HT1080 (cell line): ENCODE results near the gene HSPG2. TPM values are rescaled to one million over a fixed set of nuclear protein-coding genes. Genes with fewer than 3 reads are reported as not detected.

Experiments
- DNase-seq: peaks from one replicate; pipeline ENCODE4 v3.0.0-alpha.2; 2015; ENCODE audit warnings: low read depth
- total RNA-seq: library from RNA; depleted of rRNA; stranded (reverse); fragments of >200 nt; shearing (Covaris generic); gene quantifications from 2 replicates; pipeline ENCODE4 v1.2.3, GENCODE V29; 2014

HSPG2 gene
- total RNA-seq, 1 experiment from 2014 or later = 2.5 TPM

DNA sequence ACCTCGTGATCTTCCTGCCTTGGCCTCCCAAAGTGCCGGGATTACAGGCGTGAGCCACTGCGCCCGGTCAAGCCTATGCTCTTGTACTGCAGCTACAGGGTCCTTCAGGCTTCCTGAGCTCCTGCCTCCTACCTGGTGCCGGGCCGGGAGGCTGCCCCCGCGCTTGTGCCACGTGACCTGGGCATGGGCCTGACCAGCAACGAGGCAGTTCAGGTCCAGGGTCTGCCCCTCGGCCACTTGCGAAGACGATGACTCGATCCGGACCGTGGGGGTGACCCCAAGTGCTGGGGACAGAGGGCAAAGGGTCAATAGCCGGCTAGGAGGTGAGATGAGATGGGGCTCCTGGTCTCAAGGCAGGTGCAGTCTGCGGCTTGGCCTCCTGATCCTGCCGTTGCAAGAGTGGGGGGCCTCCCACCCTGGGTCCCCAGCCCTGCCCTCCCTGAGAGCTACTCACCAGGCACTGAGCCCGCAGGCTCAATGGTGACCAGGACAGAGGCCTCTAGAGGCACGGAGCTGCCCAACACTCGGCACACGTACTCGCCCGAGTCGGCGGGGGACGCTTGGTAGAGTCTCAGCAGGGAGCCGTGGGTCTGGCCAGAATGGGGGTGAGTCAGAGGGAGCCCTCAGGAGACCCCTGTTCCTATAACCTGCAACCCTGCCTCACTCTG is 87.1 kb downstream of the HSPG2 start:
- DNase-seq = no peak

- DNase-seq = no peak
These were observed 88.5 kb downstream of the HSPG2 start for GRCh38 chr1:21848524-21849174.

DNA sequence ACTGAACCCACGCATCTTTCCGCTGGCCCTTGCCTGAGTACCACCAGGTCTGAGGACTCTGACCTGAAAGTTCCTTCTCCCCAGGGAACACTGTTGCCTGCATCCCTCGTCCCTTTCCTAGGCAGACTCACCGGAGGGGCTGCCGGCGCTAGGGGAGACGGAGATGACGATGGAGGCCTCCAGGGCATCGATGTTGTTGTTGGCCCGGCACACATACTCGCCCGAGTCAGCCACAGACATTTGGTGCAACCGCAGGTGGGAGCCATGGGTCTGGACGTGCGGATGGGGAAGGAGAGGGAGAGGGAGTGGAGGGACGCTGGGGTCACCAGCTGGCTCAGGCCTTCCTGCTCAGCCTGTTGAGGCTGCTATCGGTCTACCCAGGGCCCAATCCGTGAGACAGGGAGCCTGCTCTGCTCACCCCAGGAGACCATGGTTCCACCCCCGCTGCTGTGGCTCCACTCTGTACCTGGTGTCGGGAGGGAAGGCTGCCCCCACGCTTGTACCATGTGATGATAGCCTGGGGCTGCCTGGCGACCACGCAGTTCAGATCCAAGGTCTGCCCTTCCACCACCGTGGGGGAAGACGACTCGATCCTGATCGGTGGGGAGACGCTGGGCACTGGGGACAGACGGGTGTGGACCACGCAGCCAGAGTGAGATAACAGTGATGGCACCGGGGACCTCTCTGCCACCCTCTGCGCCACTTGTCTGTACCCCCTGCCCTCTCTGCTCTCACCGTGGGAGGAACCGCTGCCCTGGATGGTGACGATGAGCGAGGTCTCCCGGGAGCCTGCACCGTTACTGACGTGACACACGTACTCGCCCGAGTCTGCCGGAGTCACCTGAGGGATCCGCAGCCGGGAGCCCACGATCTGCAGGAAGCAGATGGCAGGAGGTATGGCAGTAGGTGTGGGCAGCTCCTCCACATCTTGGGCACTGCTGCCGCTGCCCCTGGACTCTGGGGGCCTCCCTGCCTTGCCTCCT is 89.6 kb downstream of the HSPG2 start:
- no peak for DNase-seq

- DNase-seq = no peak
These were observed 91.2 kb downstream of the HSPG2 start for GRCh38 chr1:21845646-21846641.

DNA sequence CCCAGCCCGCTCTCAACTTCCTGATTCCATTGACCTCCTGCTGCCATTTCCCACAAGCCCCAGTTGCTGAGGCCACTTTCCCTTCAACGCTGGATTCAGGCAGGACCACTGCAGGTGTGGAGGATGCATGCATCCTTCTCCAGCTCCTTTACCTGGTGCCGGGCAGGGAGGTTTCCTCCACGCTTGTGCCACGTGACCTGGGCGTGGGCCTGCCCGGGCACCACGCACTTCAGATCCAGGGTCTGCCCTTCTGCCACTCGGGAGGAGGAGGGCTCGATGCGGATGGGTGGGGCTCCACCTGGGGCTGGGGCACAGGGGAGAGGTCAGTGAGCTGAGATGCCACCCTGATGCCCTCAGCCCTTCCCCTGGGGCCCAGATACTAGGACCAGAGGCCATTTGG is 93.1 kb downstream of the HSPG2 start:
- no peak for DNase-seq

DNA sequence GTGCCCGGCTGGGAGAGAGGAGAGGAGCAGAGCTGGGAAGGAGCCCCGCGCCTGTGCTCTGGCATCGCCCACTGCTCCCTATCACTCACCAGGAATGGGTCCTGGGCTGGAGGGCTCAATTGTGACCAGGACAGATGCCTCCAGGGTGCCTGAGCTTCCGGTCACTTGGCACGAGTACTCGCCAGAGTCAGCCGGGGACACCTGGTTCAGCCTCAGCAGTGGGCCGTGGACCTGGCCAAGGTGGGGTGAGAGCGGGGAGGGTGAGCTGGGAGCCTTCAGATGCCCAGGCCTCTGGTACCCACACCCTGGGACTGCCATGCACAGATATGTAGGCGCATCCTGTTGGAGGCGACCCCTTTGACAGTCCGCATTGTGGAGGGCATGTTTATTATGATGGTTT is 93.9 kb downstream of the HSPG2 start:
- DNase-seq = no peak

DNA sequence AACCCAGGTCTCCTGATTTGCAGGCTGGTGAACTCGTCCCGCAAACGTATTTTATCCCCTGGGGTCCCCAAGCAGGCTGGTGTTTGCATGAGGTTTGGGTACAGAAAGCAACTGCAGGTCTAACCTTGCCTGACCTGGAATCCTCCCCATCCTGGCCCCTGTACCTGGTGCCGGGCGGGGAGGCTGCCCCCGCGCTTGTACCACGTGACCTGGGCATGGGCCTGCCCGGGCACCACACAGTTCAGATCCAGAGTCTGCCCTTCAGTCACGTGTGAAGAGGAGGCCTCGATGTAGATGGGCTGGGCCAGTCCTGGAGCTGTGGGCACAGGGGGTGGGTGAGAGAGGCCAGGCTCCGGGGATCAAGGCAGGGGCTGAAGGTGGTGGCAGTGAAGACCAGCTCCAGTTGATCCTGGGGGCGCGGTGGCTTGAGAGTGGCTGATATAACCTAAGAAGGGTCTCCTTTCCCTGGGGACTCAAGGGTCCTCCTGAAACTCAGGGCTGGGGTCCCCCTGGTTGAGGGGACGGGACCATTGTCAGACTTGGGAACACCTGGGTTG is 94.4 kb downstream of the HSPG2 start:
- DNase-seq = no peak

GRCh38 chr1:21841852-21842466 is 95.2 kb downstream of the HSPG2 start:
- DNase-seq = no peak

DNA sequence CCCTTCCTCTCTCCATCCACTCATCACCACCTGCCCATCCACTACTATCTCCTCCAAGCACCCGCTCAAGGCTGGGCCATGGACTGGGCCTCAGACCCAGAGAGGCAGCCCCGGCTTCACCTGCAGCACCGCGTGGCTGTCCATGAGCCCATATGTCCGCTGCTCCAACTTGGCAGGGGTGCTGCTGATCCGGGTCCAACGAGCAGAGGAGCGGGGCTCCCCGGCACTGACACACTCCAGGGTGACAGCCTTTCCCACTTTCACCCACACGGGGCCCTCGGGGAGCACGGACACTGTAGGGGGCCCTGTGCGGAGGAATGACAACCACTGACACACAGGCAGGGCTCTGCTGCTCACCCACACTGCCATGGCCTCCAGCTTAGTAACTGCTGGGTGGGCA is 96.1 kb downstream of the HSPG2 start:
- no peak for DNase-seq

- no peak for DNase-seq
These were observed 97.6 kb downstream of the HSPG2 start for GRCh38 chr1:21839337-21840037.

GRCh38 chr1:21838359-21839157 is 98.6 kb downstream of the HSPG2 start:
- no peak for DNase-seq

DNA sequence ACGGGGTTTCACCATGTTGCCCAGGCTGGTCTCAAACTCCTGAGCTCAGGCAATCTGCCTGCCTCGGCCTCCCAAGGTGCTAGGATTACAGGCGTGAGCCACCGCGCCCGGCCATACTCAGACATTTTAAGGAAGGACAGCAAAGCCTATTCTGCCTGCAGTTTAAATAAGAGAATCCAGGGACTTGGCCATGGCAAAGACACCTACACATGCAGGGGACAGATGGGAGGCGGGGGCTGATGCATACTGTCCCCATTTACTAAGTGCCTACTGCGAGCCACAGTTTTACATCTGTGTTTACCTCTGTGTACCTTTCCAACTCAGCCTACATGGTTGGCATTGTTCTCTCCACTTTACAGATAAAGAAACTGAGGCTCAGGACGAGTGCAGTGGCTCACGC is 99.6 kb downstream of the HSPG2 start:
- DNase-seq = no peak

DNA sequence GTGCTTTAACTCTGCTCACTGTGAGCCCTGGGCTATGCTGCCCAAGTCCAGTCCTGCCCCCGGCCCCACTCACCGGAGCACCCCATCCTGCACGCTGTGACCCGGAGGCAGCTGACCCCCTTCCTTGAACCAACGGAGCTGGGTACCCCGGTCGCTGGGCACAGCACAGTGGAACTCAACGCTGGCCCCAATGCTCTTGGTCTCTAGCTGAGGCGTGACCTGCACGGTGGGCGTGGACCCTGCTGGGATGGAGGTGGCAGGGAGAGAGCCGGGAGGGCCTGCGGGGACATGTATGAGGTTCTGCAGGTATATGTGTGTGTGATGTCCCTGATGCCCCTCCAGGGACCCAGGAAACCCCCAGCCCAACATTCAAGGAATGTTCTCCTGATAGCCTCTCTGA is 100.4 kb downstream of the HSPG2 start:
- no peak for DNase-seq

DNA sequence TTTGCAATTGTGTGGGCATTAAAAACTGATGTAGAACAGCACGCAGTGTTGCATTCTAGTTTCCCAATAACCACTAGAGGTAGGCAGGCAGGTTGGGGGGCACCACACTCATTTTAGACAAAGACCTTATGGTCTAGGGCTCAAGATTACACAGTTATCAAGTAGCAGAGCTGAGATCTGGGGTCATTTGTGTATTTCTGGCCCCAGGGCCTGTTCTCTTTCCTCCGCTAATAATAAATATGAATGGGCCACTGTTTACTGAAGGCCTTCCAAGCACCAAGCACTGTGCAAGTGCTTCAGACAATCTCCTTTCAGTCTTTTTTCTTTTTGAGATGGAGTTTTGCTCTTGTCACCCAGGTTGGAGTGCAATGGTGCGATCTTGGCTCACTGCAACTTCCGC is 101.1 kb downstream of the HSPG2 start:
- DNase-seq = no peak

DNA sequence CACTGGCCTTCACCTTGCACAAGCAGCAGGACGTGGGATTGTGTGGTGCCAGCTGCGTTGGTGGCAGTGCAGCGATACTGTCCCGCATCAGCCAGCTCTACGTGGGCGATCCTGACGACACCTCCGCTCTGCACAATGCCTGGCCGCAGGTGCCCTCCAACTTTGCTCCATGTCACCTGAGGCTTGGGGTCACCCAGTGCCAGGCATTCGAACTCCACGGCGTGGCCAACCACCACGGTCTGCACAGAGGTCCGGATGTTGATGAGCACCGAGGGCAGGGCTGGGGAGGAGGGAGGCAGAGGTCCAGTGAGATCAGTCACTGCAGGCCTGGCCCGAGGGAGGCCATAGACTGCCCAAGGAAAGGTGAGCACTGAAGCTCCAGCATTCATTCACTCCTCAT is 102.4 kb downstream of the HSPG2 start:
- DNase-seq = no peak

- DNase-seq = no peak
These were observed 103.0 kb downstream of the HSPG2 start for GRCh38 chr1:21834094-21834493.

DNA sequence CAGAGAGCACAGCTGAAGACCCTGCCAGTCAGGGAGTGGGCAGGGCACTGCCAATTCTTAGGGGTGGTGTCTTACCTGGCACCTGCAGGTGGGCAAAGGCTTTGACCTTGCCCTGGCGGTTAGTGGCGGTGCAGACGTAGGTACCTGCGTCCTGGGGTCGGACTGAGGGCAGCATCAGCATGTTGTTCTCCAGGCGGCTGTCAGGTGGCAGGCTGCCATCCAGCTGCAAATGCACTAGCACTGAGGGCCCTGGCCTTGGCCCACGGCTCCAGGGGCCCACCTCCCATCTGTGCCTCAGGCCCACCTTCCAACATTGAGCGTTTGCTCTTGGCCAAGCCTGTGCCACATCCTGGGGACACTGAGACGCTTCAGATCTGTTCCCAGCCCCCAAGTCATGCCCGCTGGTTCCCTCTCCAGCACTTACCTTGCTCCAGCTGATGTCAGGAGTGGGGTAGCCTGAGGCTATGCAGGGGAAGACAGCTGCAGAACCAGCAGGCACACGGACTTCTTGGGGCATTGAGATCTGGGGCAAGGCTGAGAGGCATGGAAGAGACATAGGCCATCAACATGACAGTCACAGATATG is 103.6 kb downstream of the HSPG2 start:
- DNase-seq = no peak

DNA sequence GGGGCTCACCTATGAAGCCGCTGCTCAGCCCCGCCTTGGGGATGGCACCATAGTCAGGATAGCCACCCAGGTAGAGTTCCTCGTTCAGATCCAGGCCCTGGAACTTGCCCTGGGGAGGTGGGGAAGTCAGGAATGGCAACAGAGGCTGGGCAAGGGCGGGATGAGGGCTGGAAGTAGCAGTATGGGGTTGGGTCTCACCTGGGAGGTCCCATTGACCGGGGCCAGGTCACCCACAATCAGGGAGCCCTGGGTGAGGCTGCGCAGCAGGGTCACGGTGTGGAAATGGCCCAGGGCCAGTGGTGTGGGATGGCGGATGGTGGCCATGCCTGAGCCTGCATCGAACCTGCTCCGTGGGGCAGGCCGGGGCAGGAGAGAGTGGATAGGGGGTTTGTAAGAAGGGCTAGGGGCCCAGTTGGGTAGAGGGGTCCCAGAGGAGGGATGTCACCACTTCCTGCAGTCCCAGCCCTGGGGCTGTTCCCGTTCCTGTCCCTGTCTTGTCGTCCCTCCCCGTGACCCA is 105.6 kb downstream of the HSPG2 start:
- DNase-seq = no peak
